ENCODE data around the gene GSTM2. TPM values are rescaled to one million over a fixed set of nuclear protein-coding genes. Genes with fewer than 3 reads are reported as not detected.

The GSTM2 gene
- total RNA-seq, 2 donors from 2014 or later: 51.1 to 60.6 TPM

DNA sequence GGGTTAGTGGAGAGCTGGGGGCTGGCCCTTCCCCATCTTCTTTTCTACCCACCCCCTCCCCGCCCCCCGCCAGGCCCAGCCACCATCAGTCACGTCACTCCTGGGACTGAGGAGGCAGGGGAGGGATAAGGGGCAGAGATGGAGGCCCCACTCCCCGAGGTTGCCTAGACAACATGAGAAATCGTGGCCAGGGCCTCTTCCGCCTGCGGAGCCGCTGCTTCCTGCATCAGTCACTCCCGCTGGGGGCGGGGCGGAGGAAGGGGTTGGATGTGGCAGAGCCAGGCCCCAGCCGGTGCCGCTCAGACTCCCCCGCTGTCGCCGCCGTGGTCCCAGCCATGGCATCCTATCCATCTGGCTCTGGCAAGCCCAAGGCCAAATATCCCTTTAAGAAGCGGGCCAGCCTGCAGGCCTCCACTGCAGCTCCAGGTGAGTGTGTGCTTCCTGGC is 47.0 kb upstream of the GSTM2 start:
- Histone ChIP-seq H3K36me3 (replicated peaks in 1 of 2; ENCODE audit: insufficient read depth in 1 of 2, low read depth in 2 of 2) (no peaks in the 10 kb centered on the region), H3K27ac (peak overlapping the region in 3 of 4 donors; percentile 80 to 85 (median 83)), H3K4me1 (peaks cover 46% of the 10 kb centered on the region), H3K27me3 (no peaks in the 10 kb centered on the region), H3K4me3 (peak overlapping the region; percentile 35 to 71), H3K9me3 (no peaks in the 10 kb centered on the region)
- WGBS, 2 donors: 0 to 1% methylated on average over 3 to 18 of the region's 18 CpGs
- TF ChIP-seq CTCF (IDR thresholded peaks at IDR 0.05) (no peak), POLR2A (IDR thresholded peaks at IDR 0.05) (no peak)
- DNase-seq (peak; percentile 87 to 94 (median 90)), ATAC-seq (peak; percentile 70)
- intact Hi-C loops (cut with DNase I): no loop called here

DNA sequence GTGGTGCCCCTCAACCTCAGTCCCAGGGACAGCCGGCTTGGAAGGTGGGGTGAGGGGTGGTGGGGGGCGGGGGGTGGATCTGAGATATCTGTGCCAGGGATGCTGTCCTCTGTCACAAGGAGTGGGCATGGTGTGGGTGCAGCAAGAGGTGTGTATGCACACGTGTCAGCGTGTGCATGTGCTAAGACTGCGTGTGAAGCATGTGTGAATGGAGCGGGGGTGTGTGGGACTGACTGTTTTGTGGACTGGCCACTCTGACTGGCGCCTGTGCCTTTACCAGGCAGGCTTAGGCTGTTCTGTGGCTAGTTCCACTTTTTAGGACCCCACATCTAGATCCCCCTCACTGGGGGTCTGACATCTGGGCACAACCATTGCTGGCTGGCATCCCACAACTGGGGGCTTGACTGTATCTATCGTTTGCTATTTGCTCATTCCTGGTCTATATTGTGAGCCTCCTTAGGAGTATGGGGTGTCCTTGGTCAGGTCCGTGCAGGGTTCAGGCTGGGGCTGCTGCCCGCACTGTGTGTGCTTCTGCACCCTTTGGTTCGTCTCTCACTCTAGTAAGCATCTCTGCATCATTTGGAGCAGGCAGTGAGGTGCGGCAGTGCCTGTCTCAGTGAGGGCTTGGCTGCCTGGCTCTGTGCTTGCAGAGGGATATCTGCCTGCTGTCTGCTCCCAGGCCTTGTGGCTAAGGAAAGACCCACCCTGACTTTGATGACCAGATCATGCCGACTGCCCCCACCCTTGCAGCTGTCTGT is 46.3 kb upstream of the GSTM2 start:
- H3K27ac ChIP-seq: peak overlapping the region in 3 of 4 donors; percentile 80 to 85 (median 83)

GRCh38 chr1:109622137-109622892 is 45.5 kb upstream of the GSTM2 start:
- peaks cover 0 to 4% of the 10 kb centered on the region in 2 donors for H3K36me3 ChIP-seq (replicated peaks in 1 of 2; ENCODE audit: insufficient read depth in 1 of 2, low read depth in 2 of 2)
- H3K4me1 ChIP-seq: peaks cover 46% of the 10 kb centered on the region
- intact Hi-C loops (cut with DNase I): no loop called here
- TF ChIP-seq CTCF (IDR thresholded peaks at IDR 0.05): no peak
- TF ChIP-seq POLR2A (IDR thresholded peaks at IDR 0.05): no peak
- no peaks in the 10 kb centered on the region for H3K9me3 ChIP-seq
- no peaks in the 10 kb centered on the region for H3K27me3 ChIP-seq
- WGBS, 2 donors: 75 to 77% methylated on average over 11 of the region's 11 CpGs
- DNase-seq (no peak), ATAC-seq (no peak)
- no peak overlapping the region for H3K4me3 ChIP-seq
- H3K27ac ChIP-seq: peak overlapping the region in 1 of 4 donors; percentile 12

More for the DNA sequence above, 46.3 kb upstream of the GSTM2 start:
- TF ChIP-seq POLR2A (IDR thresholded peaks at IDR 0.05): no peak
- TF ChIP-seq CTCF (IDR thresholded peaks at IDR 0.05): no peak
- intact Hi-C loops (cut with DNase I): no loop called here
- H3K4me1 ChIP-seq: peaks cover 46% of the 10 kb centered on the region
- H3K9me3 ChIP-seq: no peaks in the 10 kb centered on the region
- no peaks in the 10 kb centered on the region for H3K27me3 ChIP-seq
- ATAC-seq (no peak), DNase-seq (no peak)
- H3K36me3 ChIP-seq (replicated peaks in 1 of 2; ENCODE audit: insufficient read depth in 1 of 2, low read depth in 2 of 2): no peaks in the 10 kb centered on the region
- WGBS, 2 donors: 25 to 49% methylated on average over 11 to 13 of the region's 13 CpGs
- H3K4me3 ChIP-seq: peak overlapping the region; percentile 35 to 71

DNA sequence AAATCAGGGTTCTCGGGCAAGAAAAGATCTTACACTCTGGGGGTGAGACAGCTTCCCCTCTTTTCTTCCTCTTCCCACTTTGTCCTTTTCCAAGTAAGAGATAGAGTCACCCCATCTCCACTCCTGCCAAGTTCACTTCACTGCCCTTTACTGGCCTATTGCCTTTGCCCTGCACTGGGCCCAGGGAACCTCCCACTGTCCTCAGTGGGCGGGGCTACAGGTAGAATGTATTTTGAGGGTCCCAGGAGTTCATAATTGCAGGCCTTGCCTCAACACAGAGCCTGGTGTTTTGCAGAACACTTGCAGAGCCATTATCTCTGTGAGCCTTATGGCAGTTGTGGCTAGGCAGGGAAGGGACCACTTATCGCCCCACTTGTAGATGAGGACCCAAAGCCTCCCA is 45.0 kb upstream of the GSTM2 start:
- Histone ChIP-seq H3K27ac (peak overlapping the region in 1 of 4 donors; percentile 12), H3K4me3 (no peak overlapping the region), H3K36me3 (replicated peaks in 1 of 2; ENCODE audit: insufficient read depth in 1 of 2, low read depth in 2 of 2) (peaks cover 0 to 8% of the 10 kb centered on the region in 2 donors), H3K4me1 (peaks cover 46% of the 10 kb centered on the region), H3K9me3 (no peaks in the 10 kb centered on the region), H3K27me3 (no peaks in the 10 kb centered on the region)
- TF ChIP-seq CTCF (IDR thresholded peaks at IDR 0.05): no peak
- no peak for TF ChIP-seq POLR2A (IDR thresholded peaks at IDR 0.05)
- intact Hi-C loops (cut with DNase I): no loop called here
- 75 to 94% methylated on average over 3 of the region's 3 CpGs for WGBS, 2 donors
- DNase-seq (no peak), ATAC-seq (no peak)

Data from body of pancreas (tissue), 4 donors.